Endodermal cell (in vitro differentiated cells): ENCODE results near the gene MOCS1. TPM values are rescaled to one million over a fixed set of nuclear protein-coding genes. Genes with fewer than 3 reads are reported as not detected.
A peak's percentile ranks its signal among the peaks of the same experiment; 100 is the strongest.

Experiments
- DNase-seq: peaks from one replicate; pipeline ENCODE4 v3.0.0-alpha.2; 2017
- H3K27ac ChIP-seq: 2 replicates; pipeline ENCODE4 v1.5.1; 2013; ENCODE audit warnings: mild to moderate bottlenecking, low read depth, low read length, moderate library complexity
- H3K27me3 ChIP-seq: 2 replicates; pipeline ENCODE4 v1.6.1; 2013; ENCODE audit warnings: mild to moderate bottlenecking, low read length, moderate library complexity; ENCODE audit not compliant: insufficient read depth, control insufficient read depth, poor library complexity, severe bottlenecking
- H3K36me3 ChIP-seq: 2 replicates; pipeline ENCODE4 v1.7.0; 2013; ENCODE audit warnings: mild to moderate bottlenecking, low read length, moderate library complexity; ENCODE audit not compliant: control insufficient read depth, insufficient read depth
- H3K4me1 ChIP-seq: one replicate; pipeline ENCODE4 v1.7.0; 2013; ENCODE audit warnings: low read length; ENCODE audit not compliant: control insufficient read depth, insufficient read depth
- H3K4me3 ChIP-seq: 2 replicates; pipeline ENCODE4 v1.5.1; 2013; ENCODE audit warnings: mild to moderate bottlenecking, low read length, moderate library complexity
- H3K9ac ChIP-seq: 2 replicates; pipeline ENCODE4 v1.6.1; 2013; ENCODE audit warnings: mild to moderate bottlenecking, low read length, moderate library complexity; ENCODE audit not compliant: poor library complexity, severe bottlenecking; ENCODE audit errors: extremely low read depth
- H3K9me3 ChIP-seq: 2 replicates; pipeline ENCODE4 v1.6.1; 2013; ENCODE audit warnings: mild to moderate bottlenecking, low read length, moderate library complexity; ENCODE audit not compliant: control insufficient read depth
- H3K27ac Mint-ChIP-seq: 2 replicates; pipeline ENCODE4 v1.8.0; 2020; ENCODE audit warnings: mixed read lengths
- H3K27me3 Mint-ChIP-seq: 2 replicates; pipeline ENCODE4 v1.8.0; 2021; ENCODE audit warnings: mild to moderate bottlenecking, mixed read lengths; ENCODE audit not compliant: insufficient read depth
- H3K36me3 Mint-ChIP-seq: 2 replicates; pipeline ENCODE4 v1.8.0; 2020; ENCODE audit warnings: low read depth, mixed read lengths
- H3K4me1 Mint-ChIP-seq: 2 replicates; pipeline ENCODE4 v1.8.0; 2020; ENCODE audit warnings: mixed read lengths
- H3K4me3 Mint-ChIP-seq: 2 replicates; pipeline ENCODE4 v1.8.0; 2020; ENCODE audit warnings: mild to moderate bottlenecking, moderate library complexity, mixed read lengths
- H3K9me3 Mint-ChIP-seq: 2 replicates; pipeline ENCODE4 v1.8.0; 2020; ENCODE audit warnings: mild to moderate bottlenecking, mixed read lengths
- CTCF ChIP-seq: fragments of 200-600 bp; sonication (generic); conservative IDR thresholded peaks from 2 replicates; pipeline ENCODE4 v1.5.0; 2021; ENCODE audit warnings: antibody characterized with exemption, mild to moderate bottlenecking
- WGBS, 2 experiments: methylation state at CpG; one replicate each; pipeline versions ENCODE4 v1.1.5 to v1.1.7; 2013; ENCODE audit warnings: missing lambda C conversion rate in 2 of 2, mixed read lengths in 1 of 2; ENCODE audit not compliant: insufficient coverage in 1 of 2, insufficient read length in 1 of 2; 5-methylcytosine and 5-hydroxymethylcytosine counted together
- long read RNA-seq, 4 experiments: library from polyadenylated mRNA in 2 of 4; library from RNA in 1 of 4; library from capped mRNA in 1 of 4; stranded (forward) in 3 of 4; unstranded in 1 of 4; transcript quantifications; one replicate each; pipeline ENCODE4 v2.0.0, GENCODE V29; 2020 to 2021; ENCODE audit warnings: inconsistent platforms in 1 of 4
- polyA plus RNA-seq, 2 experiments: library from polyadenylated mRNA; stranded (reverse); fragments of 50-300 nt; gene quantifications; one replicate each; pipeline ENCODE4 v1.2.3, GENCODE V29; 2013
- total RNA-seq, 2 donors: library from RNA; stranded (reverse); fragmentation: NEBNext Ultra II Directional in 1 of 2; extraction: Animal tissue kit (Norgen Biotek cat#: 25700) in 1 of 2; gene quantifications; 2 replicates in 1 of 2; 3 replicates in 1 of 2; pipeline ENCODE4 v1.2.1, GENCODE V29; 2021

MOCS1 gene
- 10 to 100 TPM in 1 of 2 donors, 1 to 10 TPM in 1; 8.7 to 11.3 TPM for total RNA-seq
- 10.3 TPM for polyA plus RNA-seq (2013, experiment 1 of 2)
- polyA plus RNA-seq (2013, experiment 2 of 2), result 9.4 TPM
- long read RNA-seq, experiment 1, partial matches to known transcripts, result 2 of 7 reads
- long read RNA-seq, experiment 1, other reads (novel, unspliced or antisense), result 3 of 7 reads
- long read RNA-seq, experiment 2, partial matches to known transcripts, result 0 of 10 reads
- long read RNA-seq, experiment 2, other reads (novel, unspliced or antisense), result 7 of 10 reads
- long read RNA-seq, experiment 3, full-length matches to known transcripts, result 81 of 114 reads
- long read RNA-seq, experiment 3, partial matches to known transcripts, result 3 of 114 reads
- long read RNA-seq, experiment 3, other reads (novel, unspliced or antisense), result 30 of 114 reads
- long read RNA-seq, experiment 4, partial matches to known transcripts, result 3 of 5 reads
- long read RNA-seq, experiment 4, other reads (novel, unspliced or antisense), result 0 of 5 reads

GRCh38 chr6:39934131-39934757 is at the start of gene MOCS1:
Gene MOCS1 (minus strand): TSS chr6:39934462. CDS start chr6:39934417, 45 bp downstream.
- WGBS, 2 experiments, result 1 to 4% methylated on average over 9 to 46 of the region's 46 CpGs
- Histone ChIP-seq H3K4me3 (peak within 1 kb of the TSS; percentile 89), H3K9ac (peak within 1 kb of the TSS; percentile 49), H3K9me3 (no peaks in the 10 kb centered on the region), H3K27me3 (peaks cover 17% of the 10 kb centered on the region), H3K4me1 (peaks cover 2% of the 10 kb centered on the region), H3K27ac (no peak within 1 kb of the TSS), H3K36me3 (no peaks in the 10 kb centered on the region)
- TF ChIP-seq CTCF, result no peak
- H3K27ac Mint-ChIP-seq, result peak within 1 kb of the TSS; percentile 29
- H3K4me1 Mint-ChIP-seq, result peaks cover 31% of the 10 kb centered on the region
- DNase-seq, result peak; percentile 94
- no peaks in the 10 kb centered on the region for H3K9me3 Mint-ChIP-seq
- peak within 1 kb of the TSS; percentile 75 for H3K4me3 Mint-ChIP-seq
- H3K27me3 Mint-ChIP-seq, result peaks cover 9% of the 10 kb centered on the region
- H3K36me3 Mint-ChIP-seq, result no peaks in the 10 kb centered on the region

- no peak for DNase-seq
- H3K4me1 ChIP-seq, result peaks cover 5% of the 10 kb centered on the region
- H3K9me3 ChIP-seq, result peaks cover 11% of the 10 kb centered on the region
- H3K36me3 ChIP-seq, result no peaks in the 10 kb centered on the region
- no peak overlapping the region for H3K9ac ChIP-seq
- H3K27ac Mint-ChIP-seq, result no peak overlapping the region
- H3K4me3 Mint-ChIP-seq, result no peak overlapping the region
- no peak overlapping the region for H3K27ac ChIP-seq
- peaks cover 8% of the 10 kb centered on the region for H3K4me1 Mint-ChIP-seq
- TF ChIP-seq CTCF, result no peak
- no peak overlapping the region for H3K4me3 ChIP-seq
- H3K9me3 Mint-ChIP-seq, result no peaks in the 10 kb centered on the region
- H3K27me3 ChIP-seq, result peaks cover 9% of the 10 kb centered on the region
- peaks cover 18% of the 10 kb centered on the region for H3K27me3 Mint-ChIP-seq
- H3K36me3 Mint-ChIP-seq, result no peaks in the 10 kb centered on the region
These were observed 49.8 kb upstream of the MOCS1 start for GRCh38 chr6:39984051-39984450.

GRCh38 chr6:39983193-39983592 is 48.9 kb upstream of the MOCS1 start:
- Histone ChIP-seq H3K36me3 (no peaks in the 10 kb centered on the region), H3K4me1 (peaks cover 5% of the 10 kb centered on the region), H3K27me3 (peaks cover 9% of the 10 kb centered on the region), H3K27ac (no peak overlapping the region), H3K4me3 (no peak overlapping the region), H3K9ac (no peak overlapping the region), H3K9me3 (peaks cover 11% of the 10 kb centered on the region)
- no peak overlapping the region for H3K4me3 Mint-ChIP-seq
- no peak for DNase-seq
- H3K4me1 Mint-ChIP-seq, result peaks cover 8% of the 10 kb centered on the region
- TF ChIP-seq CTCF, result no peak
- H3K27me3 Mint-ChIP-seq, result peaks cover 22% of the 10 kb centered on the region
- H3K36me3 Mint-ChIP-seq, result no peaks in the 10 kb centered on the region
- H3K9me3 Mint-ChIP-seq, result no peaks in the 10 kb centered on the region
- no peak overlapping the region for H3K27ac Mint-ChIP-seq
